Hepatocyte (in vitro differentiated cells): Measurements from ENCODE around the gene OGDHL.

Source experiments
- EZH2 ChIP-seq: fragments of 200-600 bp; sonication (generic); IDR thresholded peaks from 2 replicates; pipeline ENCODE4 v1.6.1; 2016; ENCODE audit warnings: antibody characterized with exemption, mild to moderate bottlenecking, borderline replicate concordance
- TF ChIP-seq, protein P1 (sequence below): fragments of 200-600 bp; sonication (generic); IDR thresholded peaks from 2 replicates; pipeline ENCODE4 v1.5.1; 2016; ENCODE audit warnings: antibody characterized with exemption, mild to moderate bottlenecking; ENCODE audit not compliant: poor library complexity

DNA sequence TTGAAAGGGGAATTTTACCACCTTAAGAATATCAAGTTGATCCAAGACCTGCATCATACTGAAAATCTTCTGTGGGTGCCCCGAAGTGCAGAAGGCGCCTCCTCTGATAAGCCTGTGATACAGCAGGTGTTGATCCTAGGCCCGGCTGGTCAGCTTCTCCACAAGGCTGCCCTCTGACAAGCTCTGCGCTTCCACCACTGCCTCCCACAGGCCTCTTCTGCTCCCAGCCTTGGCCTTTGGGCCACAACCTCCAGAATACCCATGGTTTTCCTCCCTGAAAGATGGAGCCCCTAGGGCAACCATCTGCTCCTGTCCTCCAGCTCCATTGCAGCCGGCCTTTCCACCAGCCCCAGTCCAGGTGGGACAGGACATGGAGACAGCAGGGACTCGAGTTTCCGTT lies 5.6 kb upstream of the OGDHL start:
- TF ChIP-seq, protein P1, sequence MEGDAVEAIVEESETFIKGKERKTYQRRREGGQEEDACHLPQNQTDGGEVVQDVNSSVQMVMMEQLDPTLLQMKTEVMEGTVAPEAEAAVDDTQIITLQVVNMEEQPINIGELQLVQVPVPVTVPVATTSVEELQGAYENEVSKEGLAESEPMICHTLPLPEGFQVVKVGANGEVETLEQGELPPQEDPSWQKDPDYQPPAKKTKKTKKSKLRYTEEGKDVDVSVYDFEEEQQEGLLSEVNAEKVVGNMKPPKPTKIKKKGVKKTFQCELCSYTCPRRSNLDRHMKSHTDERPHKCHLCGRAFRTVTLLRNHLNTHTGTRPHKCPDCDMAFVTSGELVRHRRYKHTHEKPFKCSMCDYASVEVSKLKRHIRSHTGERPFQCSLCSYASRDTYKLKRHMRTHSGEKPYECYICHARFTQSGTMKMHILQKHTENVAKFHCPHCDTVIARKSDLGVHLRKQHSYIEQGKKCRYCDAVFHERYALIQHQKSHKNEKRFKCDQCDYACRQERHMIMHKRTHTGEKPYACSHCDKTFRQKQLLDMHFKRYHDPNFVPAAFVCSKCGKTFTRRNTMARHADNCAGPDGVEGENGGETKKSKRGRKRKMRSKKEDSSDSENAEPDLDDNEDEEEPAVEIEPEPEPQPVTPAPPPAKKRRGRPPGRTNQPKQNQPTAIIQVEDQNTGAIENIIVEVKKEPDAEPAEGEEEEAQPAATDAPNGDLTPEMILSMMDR: no peak
- TF ChIP-seq EZH2: no peak
